Esophagus muscularis mucosa (tissue), 4 donors: ENCODE measurements around the gene DDTL. TPM values are rescaled to one million over a fixed set of nuclear protein-coding genes. Genes with fewer than 3 reads are reported as not detected.
"Not testable (repeated sequence)": the region's sequence is repeated elsewhere in the genome, so short reads cannot be mapped to it uniquely, and the experiment has no call there.

Experiments used
- DNase-seq: peaks from one replicate; pipeline ENCODE4 v3.0.0-alpha.2; 2017; ENCODE audit errors: extremely low spot score
- H3K27ac ChIP-seq, 4 donors: fragments of 200-600 bp; sonication (generic); replicated peaks in 1 of 4; 1 replicate in 3 of 4; 2 replicates in 1 of 4; pipeline ENCODE4 v1.5.1; 2016 to 2019; ENCODE audit warnings: mild to moderate bottlenecking in 1 of 4
- H3K27me3 ChIP-seq, 4 donors: fragments of 200-600 bp; sonication (generic); one replicate each; pipeline versions ENCODE4 v1.5.1 to v1.6.0; 2016 to 2019
- H3K36me3 ChIP-seq, 4 donors: fragments of 200-600 bp; sonication (generic); one replicate each; pipeline ENCODE4 v1.5.1; 2016 to 2019
- H3K4me1 ChIP-seq, 4 donors: fragments of 200-600 bp; sonication (generic); one replicate each; pipeline ENCODE4 v1.5.1; 2016 to 2019
- H3K4me3 ChIP-seq, 4 donors: fragments of 200-600 bp; sonication (generic); 1 replicate in 2 of 4; 2 replicates in 2 of 4; pipeline ENCODE4 v1.5.1; 2016 to 2019; ENCODE audit warnings: mild to moderate bottlenecking in 4 of 4, moderate library complexity in 1 of 4
- H3K9me3 ChIP-seq, 4 donors: fragments of 200-600 bp; sonication (generic); 1 replicate in 3 of 4; 2 replicates in 1 of 4; pipeline ENCODE4 v1.5.1; 2016 to 2019
- EP300 ChIP-seq: sonication (generic); formaldehyde crosslinking; IDR thresholded peaks from one replicate; pipeline ENCODE4 v1.6.1; 2017; ENCODE audit warnings: antibody characterized with exemption
- POLR2A ChIP-seq: fragments of 450-650 bp; IDR thresholded peaks from one replicate; pipeline ENCODE4 v1.6.1; 2017; ENCODE audit warnings: antibody characterized with exemption, moderate library complexity, mild to moderate bottlenecking, low read depth
- POLR2AphosphoS5 ChIP-seq, 2 donors: sonication (generic); formaldehyde crosslinking; IDR thresholded peaks; one replicate each; pipeline ENCODE4 v1.6.1; 2017; ENCODE audit warnings: antibody characterized with exemption in 2 of 2
- WGBS: methylation state at CpG from one replicate; pipeline ENCODE4 v1.1.5; 2018; 5-methylcytosine and 5-hydroxymethylcytosine counted together
- intact Hi-C: fragments of 100-400 bp; cut with DNase I; formaldehyde crosslinking; loops from one replicate; pipeline ENCODE4 v1.15.1; 2023
- total RNA-seq, 4 donors: library from RNA; depleted of rRNA; stranded (reverse); fragments of >200 nt; gene quantifications; one replicate each; pipeline versions ENCODE4 v1.1.0 to v1.2.1, GENCODE V29; 2016
- TF ChIP-seq, protein P1 (sequence below), 3 experiments: fragments of 200-600 bp in 2 of 3; fragments of 450-650 bp in 1 of 3; sonication (generic) in 2 of 3; IDR thresholded peaks; one replicate each; pipeline ENCODE4 v1.5.1; 2017 to 2019; ENCODE audit warnings: antibody characterized with exemption in 3 of 3, mild to moderate bottlenecking in 2 of 3, moderate library complexity in 1 of 3

The DDTL gene
- total RNA-seq, 4 donors from 2014 or later: 0.91 to 3.2 (median 2.2) TPM; not detected in 1

DNA sequence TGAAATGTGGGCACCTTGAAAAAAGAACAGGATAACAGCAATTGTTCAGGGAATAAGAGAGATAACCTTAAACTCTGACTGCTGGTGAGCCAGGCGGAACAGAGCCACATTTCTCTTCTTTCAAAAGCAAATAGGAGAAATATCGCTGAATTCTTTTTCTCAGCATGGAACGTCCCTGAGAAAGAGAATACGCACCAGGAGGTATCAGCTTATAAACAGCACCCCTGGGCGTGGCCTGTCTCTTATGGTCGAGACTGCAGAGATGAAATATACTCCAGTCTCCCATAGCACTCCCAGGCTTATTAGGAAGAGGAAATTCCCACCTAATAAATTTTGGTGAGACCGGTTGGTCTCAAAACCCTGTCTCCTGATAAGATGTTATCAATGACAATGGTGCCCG, 10.8 kb upstream of the DDTL start:
- not testable (repeated sequence) for H3K4me3 ChIP-seq, H3K4me1 ChIP-seq, H3K36me3 ChIP-seq, H3K27ac ChIP-seq, H3K27me3 ChIP-seq, H3K9me3 ChIP-seq
- DNase-seq: peak; percentile 2
- 75% methylated on average over 7 of the region's 8 CpGs for WGBS
- intact Hi-C loops: loop anchor here (10.0 kb wide), 1 partner anchor 289 kb away; the partner anchor contains the start of gene GGT5

- H3K9me3 ChIP-seq, H3K36me3 ChIP-seq, H3K4me3 ChIP-seq, H3K4me1 ChIP-seq, H3K27ac ChIP-seq, H3K27me3 ChIP-seq: not testable (repeated sequence)
- intact Hi-C loops: loop anchor here (10.0 kb wide), 1 partner anchor 288 kb away; the partner anchor contains the start of gene GGT5
- peak; percentile 94 for DNase-seq
- 21% methylated on average over 12 of the region's 12 CpGs for WGBS
- TF ChIP-seq POLR2AphosphoS5 (IDR thresholded peaks at IDR 0.05): peak; percentile 55 to 57
- TF ChIP-seq, protein P1, sequence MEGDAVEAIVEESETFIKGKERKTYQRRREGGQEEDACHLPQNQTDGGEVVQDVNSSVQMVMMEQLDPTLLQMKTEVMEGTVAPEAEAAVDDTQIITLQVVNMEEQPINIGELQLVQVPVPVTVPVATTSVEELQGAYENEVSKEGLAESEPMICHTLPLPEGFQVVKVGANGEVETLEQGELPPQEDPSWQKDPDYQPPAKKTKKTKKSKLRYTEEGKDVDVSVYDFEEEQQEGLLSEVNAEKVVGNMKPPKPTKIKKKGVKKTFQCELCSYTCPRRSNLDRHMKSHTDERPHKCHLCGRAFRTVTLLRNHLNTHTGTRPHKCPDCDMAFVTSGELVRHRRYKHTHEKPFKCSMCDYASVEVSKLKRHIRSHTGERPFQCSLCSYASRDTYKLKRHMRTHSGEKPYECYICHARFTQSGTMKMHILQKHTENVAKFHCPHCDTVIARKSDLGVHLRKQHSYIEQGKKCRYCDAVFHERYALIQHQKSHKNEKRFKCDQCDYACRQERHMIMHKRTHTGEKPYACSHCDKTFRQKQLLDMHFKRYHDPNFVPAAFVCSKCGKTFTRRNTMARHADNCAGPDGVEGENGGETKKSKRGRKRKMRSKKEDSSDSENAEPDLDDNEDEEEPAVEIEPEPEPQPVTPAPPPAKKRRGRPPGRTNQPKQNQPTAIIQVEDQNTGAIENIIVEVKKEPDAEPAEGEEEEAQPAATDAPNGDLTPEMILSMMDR (IDR thresholded peaks at IDR 0.05): peak; percentile 73 to 92 (median 79)
These were observed 10.3 kb upstream of the DDTL start for GRCh38 chr22:23956301-23956900.

- H3K27me3 ChIP-seq, DNase-seq, intact Hi-C loops, H3K4me1 ChIP-seq, H3K9me3 ChIP-seq, H3K36me3 ChIP-seq: not testable (repeated sequence)
- peak within 1 kb of the TSS in 1 of 4 donors; percentile 62 for H3K27ac ChIP-seq
- H3K4me3 ChIP-seq: peak within 1 kb of the TSS in 2 of 4 donors; percentile 34 to 41
- no CpG with 5 or more reads among the region's 43 CpGs for WGBS
These were observed 5.5 kb upstream of the DDTL start, which contains the start of gene GSTT2B for GRCh38 chr22:23961084-23961771. TSS of gene GSTT2B (minus strand) at chr22:23961195. CDS start at chr22:23961131, 64 bp downstream.

GRCh38 chr22:23966094-23966493, 594 bp upstream of the DDTL start:
- H3K4me3 ChIP-seq, H3K27me3 ChIP-seq, H3K9me3 ChIP-seq, H3K27ac ChIP-seq, DNase-seq, intact Hi-C loops: not testable (repeated sequence)
- Histone ChIP-seq H3K4me1 (peaks cover 0 to 13% (median 6%) of the 10 kb centered on the region in 4 donors), H3K36me3 (peaks cover 8 to 21% (median 21%) of the 10 kb centered on the region in 4 donors)
- no CpG with 5 or more reads among the region's 18 CpGs for WGBS

DNA sequence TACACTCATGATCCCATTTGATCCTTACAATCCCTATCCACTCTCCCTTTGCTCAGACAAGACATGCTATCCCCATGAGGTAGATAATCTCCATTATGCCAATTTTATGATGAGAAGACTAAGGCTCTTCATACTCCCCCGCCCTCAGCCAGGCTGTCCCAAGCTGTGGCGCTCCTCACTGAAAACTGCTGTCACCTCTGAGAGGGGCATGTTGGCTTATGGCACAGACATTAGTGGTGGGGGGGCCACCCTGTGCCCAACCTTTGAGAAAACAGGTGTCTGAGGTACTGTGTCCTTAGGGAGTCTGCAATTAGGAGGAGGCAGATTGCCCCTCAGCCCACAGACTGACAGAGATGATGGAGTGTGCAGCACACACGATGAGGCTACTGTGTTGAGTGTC, 2.4 kb downstream of the DDTL start:
- Histone ChIP-seq H3K27ac (no peak overlapping the region), H3K27me3 (no peaks in the 10 kb centered on the region), H3K4me1 (peaks cover 0 to 21% (median 13%) of the 10 kb centered on the region in 4 donors), H3K9me3 (no peaks in the 10 kb centered on the region), H3K36me3 (peaks cover 15 to 30% (median 29%) of the 10 kb centered on the region in 4 donors), H3K4me3 (no peak overlapping the region)
- WGBS: 92% methylated on average over 3 of the region's 3 CpGs
- TF ChIP-seq, protein P1 (IDR thresholded peaks at IDR 0.05): no peak
- no peak for TF ChIP-seq POLR2AphosphoS5 (IDR thresholded peaks at IDR 0.05)
- TF ChIP-seq EP300: no peak
- no peak for TF ChIP-seq POLR2A
- intact Hi-C loops: no loop called here
- DNase-seq: peak; percentile 62

DNA sequence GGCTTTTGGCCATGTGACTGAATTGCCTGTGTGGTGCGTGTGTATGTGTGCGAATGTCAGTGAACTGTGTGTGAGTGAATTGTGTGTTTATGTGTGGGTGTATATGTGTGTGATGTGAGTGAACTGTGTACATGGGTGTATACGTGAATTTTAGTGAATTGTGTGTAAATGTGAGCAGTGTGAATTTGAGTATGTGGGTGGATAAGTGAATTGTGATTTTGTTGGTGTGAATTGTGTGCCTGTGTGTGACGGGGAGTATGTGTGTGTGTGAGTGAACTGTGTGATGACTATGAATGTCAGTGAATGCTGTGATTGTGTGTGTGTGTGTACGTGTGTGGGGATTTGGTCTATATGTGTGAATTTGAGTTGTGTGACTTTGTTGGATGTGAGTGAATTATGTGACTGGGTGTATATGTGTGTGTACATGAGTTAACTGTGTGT, 3.5 kb downstream of the DDTL start:
- WGBS: 75% methylated on average over 5 of the region's 5 CpGs
- Histone ChIP-seq H3K4me1 (peaks cover 0 to 21% (median 13%) of the 10 kb centered on the region in 4 donors), H3K36me3 (peaks cover 15 to 30% (median 29%) of the 10 kb centered on the region in 4 donors), H3K27me3 (no peaks in the 10 kb centered on the region), H3K27ac (no peak overlapping the region), H3K9me3 (no peaks in the 10 kb centered on the region), H3K4me3 (no peak overlapping the region)
- intact Hi-C loops: loop anchor here (5.0 kb wide), 1 partner anchor 43 kb away; no protein-coding TSS in a partner anchor
- DNase-seq: peak; percentile 62
- no peak for TF ChIP-seq POLR2AphosphoS5 (IDR thresholded peaks at IDR 0.05)
- TF ChIP-seq, protein P1 (IDR thresholded peaks at IDR 0.05): no peak
- no peak for TF ChIP-seq EP300
- TF ChIP-seq POLR2A: no peak
